Uterus (tissue), 4 donors: ENCODE measurements around the gene KREMEN1. TPM values are rescaled to one million over a fixed set of nuclear protein-coding genes. Genes with fewer than 3 reads are reported as not detected.

Source experiments
- DNase-seq, 2 donors: peaks; one replicate each; pipeline ENCODE4 v3.0.0-alpha.2; 2019 to 2020
- H3K27ac ChIP-seq, 2 donors: fragments of 200-600 bp; sonication (generic); 1 replicate in 1 of 2; 2 replicates in 1 of 2; pipeline ENCODE4 v1.5.1; 2016 to 2018
- H3K27me3 ChIP-seq, 2 donors: fragments of 200-600 bp; sonication (generic); one replicate each; pipeline ENCODE4 v1.5.1; 2018 to 2019; ENCODE audit warnings: control low read depth in 1 of 2
- H3K36me3 ChIP-seq, 2 donors: fragments of 200-600 bp; sonication (generic); one replicate each; pipeline ENCODE4 v1.5.1; 2019; ENCODE audit warnings: control low read depth in 1 of 2
- H3K4me1 ChIP-seq, 2 donors: fragments of 200-600 bp; sonication (generic); one replicate each; pipeline ENCODE4 v1.5.1; 2018 to 2019; ENCODE audit warnings: control low read depth in 1 of 2
- H3K4me3 ChIP-seq, 2 donors: fragments of 200-600 bp; sonication (generic); 1 replicate in 1 of 2; 2 replicates in 1 of 2; pipeline ENCODE4 v1.5.1; 2018 to 2019; ENCODE audit warnings: mild to moderate bottlenecking in 1 of 2
- H3K9me3 ChIP-seq, 2 donors: fragments of 200-600 bp; sonication (generic); one replicate each; pipeline ENCODE4 v1.5.1; 2019; ENCODE audit warnings: control low read depth in 1 of 2
- CTCF ChIP-seq, 4 experiments: fragments of 200-600 bp in 2 of 4; fragments of 450-650 bp in 2 of 4; sonication (generic) in 2 of 4; IDR thresholded peaks; one replicate each; pipeline ENCODE4 v1.5.1; 2016 to 2019; ENCODE audit warnings: antibody characterized with exemption in 4 of 4, mild to moderate bottlenecking in 2 of 4, moderate library complexity in 1 of 4
- POLR2A ChIP-seq, 2 donors: fragments of 450-650 bp; IDR thresholded peaks; one replicate each; pipeline ENCODE4 v1.6.1; 2016; ENCODE audit warnings: antibody characterized with exemption in 2 of 2, mild to moderate bottlenecking in 1 of 2, moderate library complexity in 1 of 2
- intact Hi-C: fragments of 100-400 bp; cut with DNase I; formaldehyde crosslinking; loops from one replicate; pipeline ENCODE4 v1.15.1; 2023; ENCODE audit warnings: low total_unique reads
- total RNA-seq, 4 donors: library from RNA; depleted of rRNA in 3 of 4; stranded (reverse); fragments of >200 nt in 3 of 4; gene quantifications; one replicate each; pipeline versions ENCODE4 v1.1.0 to v1.2.4, GENCODE V29; 2014 to 2023
- donor health status: DM: yes; HTN: yes; CAD: no.

Gene KREMEN1
- total RNA-seq, 4 donors from 2014 or later: 5.9 to 25.1 (median 10.2) TPM

GRCh38 chr22:29195118-29195963 is 122.5 kb downstream of the KREMEN1 start:
- Histone ChIP-seq H3K27ac (no peak overlapping the region), H3K4me3 (no peak overlapping the region), H3K36me3 (no peaks in the 10 kb centered on the region), H3K9me3 (no peaks in the 10 kb centered on the region), H3K4me1 (no peaks in the 10 kb centered on the region), H3K27me3 (no peaks in the 10 kb centered on the region)
- no peak for TF ChIP-seq POLR2A (IDR thresholded peaks at IDR 0.05)
- no peak for TF ChIP-seq CTCF (IDR thresholded peaks at IDR 0.05)
- intact Hi-C loops: no loop called here
- DNase-seq: no peak

- Histone ChIP-seq H3K27me3 (no peaks in the 10 kb centered on the region), H3K4me1 (no peaks in the 10 kb centered on the region), H3K9me3 (no peaks in the 10 kb centered on the region), H3K27ac (no peak overlapping the region), H3K36me3 (no peaks in the 10 kb centered on the region), H3K4me3 (no peak overlapping the region)
- DNase-seq: no peak
- TF ChIP-seq CTCF (IDR thresholded peaks at IDR 0.05): no peak
- no peak for TF ChIP-seq POLR2A (IDR thresholded peaks at IDR 0.05)
- intact Hi-C loops: no loop called here
These were observed 123.3 kb downstream of the KREMEN1 start for GRCh38 chr22:29195964-29196666.

GRCh38 chr22:29197096-29197495 is 124.3 kb downstream of the KREMEN1 start:
- intact Hi-C loops: no loop called here
- DNase-seq: no peak
- H3K36me3 ChIP-seq: no peaks in the 10 kb centered on the region
- H3K9me3 ChIP-seq: no peaks in the 10 kb centered on the region
- H3K27me3 ChIP-seq: no peaks in the 10 kb centered on the region
- no peak overlapping the region for H3K27ac ChIP-seq
- H3K4me1 ChIP-seq: peaks cover 0 to 2% of the 10 kb centered on the region in 2 donors
- no peak for TF ChIP-seq CTCF (IDR thresholded peaks at IDR 0.05)
- no peak for TF ChIP-seq POLR2A (IDR thresholded peaks at IDR 0.05)
- H3K4me3 ChIP-seq: no peak overlapping the region

GRCh38 chr22:29198240-29198639 is 125.4 kb downstream of the KREMEN1 start:
- intact Hi-C loops: no loop called here
- Histone ChIP-seq H3K4me1 (peaks cover 0 to 5% of the 10 kb centered on the region in 2 donors), H3K27ac (no peak overlapping the region), H3K27me3 (no peaks in the 10 kb centered on the region), H3K36me3 (no peaks in the 10 kb centered on the region), H3K9me3 (no peaks in the 10 kb centered on the region), H3K4me3 (no peak overlapping the region)
- TF ChIP-seq CTCF (IDR thresholded peaks at IDR 0.05) (no peak), POLR2A (IDR thresholded peaks at IDR 0.05) (no peak)
- no peak for DNase-seq
